ENCODE data around the gene LIX1.

DNA sequence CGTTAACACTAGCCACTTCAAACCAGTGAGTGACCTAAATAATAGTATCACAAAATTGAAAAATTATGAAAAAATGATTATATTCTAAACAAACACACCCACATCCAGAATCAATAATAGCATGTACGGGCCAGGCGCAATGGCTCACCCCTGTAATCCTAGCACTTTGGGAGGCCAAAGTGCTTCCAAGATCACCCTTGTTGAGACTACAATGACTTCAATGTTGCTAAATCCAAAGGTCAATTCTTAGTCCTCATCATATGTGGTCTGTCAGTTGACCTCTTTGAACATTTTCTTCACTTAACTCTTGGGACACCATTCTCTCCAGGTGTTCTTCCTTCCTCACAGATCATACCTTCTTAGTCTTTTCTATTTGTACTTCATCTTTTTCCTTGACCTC lies 29.3 kb upstream of the LIX1 start:
- TF ChIP-seq, protein P1, sequence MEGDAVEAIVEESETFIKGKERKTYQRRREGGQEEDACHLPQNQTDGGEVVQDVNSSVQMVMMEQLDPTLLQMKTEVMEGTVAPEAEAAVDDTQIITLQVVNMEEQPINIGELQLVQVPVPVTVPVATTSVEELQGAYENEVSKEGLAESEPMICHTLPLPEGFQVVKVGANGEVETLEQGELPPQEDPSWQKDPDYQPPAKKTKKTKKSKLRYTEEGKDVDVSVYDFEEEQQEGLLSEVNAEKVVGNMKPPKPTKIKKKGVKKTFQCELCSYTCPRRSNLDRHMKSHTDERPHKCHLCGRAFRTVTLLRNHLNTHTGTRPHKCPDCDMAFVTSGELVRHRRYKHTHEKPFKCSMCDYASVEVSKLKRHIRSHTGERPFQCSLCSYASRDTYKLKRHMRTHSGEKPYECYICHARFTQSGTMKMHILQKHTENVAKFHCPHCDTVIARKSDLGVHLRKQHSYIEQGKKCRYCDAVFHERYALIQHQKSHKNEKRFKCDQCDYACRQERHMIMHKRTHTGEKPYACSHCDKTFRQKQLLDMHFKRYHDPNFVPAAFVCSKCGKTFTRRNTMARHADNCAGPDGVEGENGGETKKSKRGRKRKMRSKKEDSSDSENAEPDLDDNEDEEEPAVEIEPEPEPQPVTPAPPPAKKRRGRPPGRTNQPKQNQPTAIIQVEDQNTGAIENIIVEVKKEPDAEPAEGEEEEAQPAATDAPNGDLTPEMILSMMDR (IDR thresholded peaks at IDR 0.05; ENCODE audit: poor library complexity, severe bottlenecking), result no peak
- TF ChIP-seq EP300 (conservative IDR thresholded peaks at IDR 0.05; ENCODE audit: poor library complexity, severe bottlenecking) (no peak), MXI1 (conservative IDR thresholded peaks at IDR 0.05; ENCODE audit: poor library complexity, severe bottlenecking) (no peak), RAD21 (conservative IDR thresholded peaks at IDR 0.05) (no peak), EZH2 (IDR thresholded peaks at IDR 0.05; ENCODE audit: borderline replicate concordance, insufficient read depth, low read length, poor library complexity, severe bottlenecking) (no peak), POLR2AphosphoS5 (IDR thresholded peaks at IDR 0.05) (no peak), TAF1 (IDR thresholded peaks at IDR 0.05; ENCODE audit: low read depth) (no peak)
- TF ChIP-seq, protein P2, sequence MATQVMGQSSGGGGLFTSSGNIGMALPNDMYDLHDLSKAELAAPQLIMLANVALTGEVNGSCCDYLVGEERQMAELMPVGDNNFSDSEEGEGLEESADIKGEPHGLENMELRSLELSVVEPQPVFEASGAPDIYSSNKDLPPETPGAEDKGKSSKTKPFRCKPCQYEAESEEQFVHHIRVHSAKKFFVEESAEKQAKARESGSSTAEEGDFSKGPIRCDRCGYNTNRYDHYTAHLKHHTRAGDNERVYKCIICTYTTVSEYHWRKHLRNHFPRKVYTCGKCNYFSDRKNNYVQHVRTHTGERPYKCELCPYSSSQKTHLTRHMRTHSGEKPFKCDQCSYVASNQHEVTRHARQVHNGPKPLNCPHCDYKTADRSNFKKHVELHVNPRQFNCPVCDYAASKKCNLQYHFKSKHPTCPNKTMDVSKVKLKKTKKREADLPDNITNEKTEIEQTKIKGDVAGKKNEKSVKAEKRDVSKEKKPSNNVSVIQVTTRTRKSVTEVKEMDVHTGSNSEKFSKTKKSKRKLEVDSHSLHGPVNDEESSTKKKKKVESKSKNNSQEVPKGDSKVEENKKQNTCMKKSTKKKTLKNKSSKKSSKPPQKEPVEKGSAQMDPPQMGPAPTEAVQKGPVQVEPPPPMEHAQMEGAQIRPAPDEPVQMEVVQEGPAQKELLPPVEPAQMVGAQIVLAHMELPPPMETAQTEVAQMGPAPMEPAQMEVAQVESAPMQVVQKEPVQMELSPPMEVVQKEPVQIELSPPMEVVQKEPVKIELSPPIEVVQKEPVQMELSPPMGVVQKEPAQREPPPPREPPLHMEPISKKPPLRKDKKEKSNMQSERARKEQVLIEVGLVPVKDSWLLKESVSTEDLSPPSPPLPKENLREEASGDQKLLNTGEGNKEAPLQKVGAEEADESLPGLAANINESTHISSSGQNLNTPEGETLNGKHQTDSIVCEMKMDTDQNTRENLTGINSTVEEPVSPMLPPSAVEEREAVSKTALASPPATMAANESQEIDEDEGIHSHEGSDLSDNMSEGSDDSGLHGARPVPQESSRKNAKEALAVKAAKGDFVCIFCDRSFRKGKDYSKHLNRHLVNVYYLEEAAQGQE (IDR thresholded peaks at IDR 0.05; ENCODE audit: borderline replicate concordance), result no peak

All from neural cell (in vitro differentiated cells).